ENCODE results near the gene IGF2.

DNA sequence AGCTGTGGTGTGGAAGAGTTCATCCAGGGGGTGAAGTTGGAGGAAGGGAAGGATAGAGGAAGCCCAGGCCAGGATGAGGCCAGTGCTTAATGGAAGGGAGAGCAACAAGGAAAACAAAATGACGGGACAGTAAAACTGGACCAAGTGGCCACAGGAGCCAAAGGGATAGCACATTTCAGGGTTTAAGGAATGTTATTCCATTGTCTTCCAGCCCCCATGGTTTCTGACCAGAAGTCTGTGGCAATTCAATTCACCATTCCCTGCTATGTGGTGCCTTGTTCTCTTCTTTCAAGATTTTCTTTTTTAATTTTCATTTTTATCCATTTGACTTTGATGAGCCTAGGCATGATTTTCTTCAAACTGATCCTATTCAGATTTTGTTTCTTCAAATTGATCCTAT, 22.5 kb downstream of the IGF2 start:
- no peak for TF ChIP-seq EP300 (IDR thresholded peaks at IDR 0.05; ENCODE audit: borderline replicate concordance in 1 of 2, control insufficient read depth in 1 of 2, low read depth in 2 of 2, low read length in 2 of 2)
- TF ChIP-seq, protein P1, sequence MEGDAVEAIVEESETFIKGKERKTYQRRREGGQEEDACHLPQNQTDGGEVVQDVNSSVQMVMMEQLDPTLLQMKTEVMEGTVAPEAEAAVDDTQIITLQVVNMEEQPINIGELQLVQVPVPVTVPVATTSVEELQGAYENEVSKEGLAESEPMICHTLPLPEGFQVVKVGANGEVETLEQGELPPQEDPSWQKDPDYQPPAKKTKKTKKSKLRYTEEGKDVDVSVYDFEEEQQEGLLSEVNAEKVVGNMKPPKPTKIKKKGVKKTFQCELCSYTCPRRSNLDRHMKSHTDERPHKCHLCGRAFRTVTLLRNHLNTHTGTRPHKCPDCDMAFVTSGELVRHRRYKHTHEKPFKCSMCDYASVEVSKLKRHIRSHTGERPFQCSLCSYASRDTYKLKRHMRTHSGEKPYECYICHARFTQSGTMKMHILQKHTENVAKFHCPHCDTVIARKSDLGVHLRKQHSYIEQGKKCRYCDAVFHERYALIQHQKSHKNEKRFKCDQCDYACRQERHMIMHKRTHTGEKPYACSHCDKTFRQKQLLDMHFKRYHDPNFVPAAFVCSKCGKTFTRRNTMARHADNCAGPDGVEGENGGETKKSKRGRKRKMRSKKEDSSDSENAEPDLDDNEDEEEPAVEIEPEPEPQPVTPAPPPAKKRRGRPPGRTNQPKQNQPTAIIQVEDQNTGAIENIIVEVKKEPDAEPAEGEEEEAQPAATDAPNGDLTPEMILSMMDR (IDR thresholded peaks at IDR 0.05 in 2 of 3, conservative IDR thresholded peaks at IDR 0.05 in 1 of 3; ENCODE audit: control insufficient read depth in 2 of 3, extremely low read depth in 1 of 3, insufficient read depth in 1 of 3, low read depth in 3 of 3, low read length in 3 of 3), result no peak
- no peak for TF ChIP-seq FOXK2 (IDR thresholded peaks at IDR 0.05)
- TF ChIP-seq, protein P2, sequence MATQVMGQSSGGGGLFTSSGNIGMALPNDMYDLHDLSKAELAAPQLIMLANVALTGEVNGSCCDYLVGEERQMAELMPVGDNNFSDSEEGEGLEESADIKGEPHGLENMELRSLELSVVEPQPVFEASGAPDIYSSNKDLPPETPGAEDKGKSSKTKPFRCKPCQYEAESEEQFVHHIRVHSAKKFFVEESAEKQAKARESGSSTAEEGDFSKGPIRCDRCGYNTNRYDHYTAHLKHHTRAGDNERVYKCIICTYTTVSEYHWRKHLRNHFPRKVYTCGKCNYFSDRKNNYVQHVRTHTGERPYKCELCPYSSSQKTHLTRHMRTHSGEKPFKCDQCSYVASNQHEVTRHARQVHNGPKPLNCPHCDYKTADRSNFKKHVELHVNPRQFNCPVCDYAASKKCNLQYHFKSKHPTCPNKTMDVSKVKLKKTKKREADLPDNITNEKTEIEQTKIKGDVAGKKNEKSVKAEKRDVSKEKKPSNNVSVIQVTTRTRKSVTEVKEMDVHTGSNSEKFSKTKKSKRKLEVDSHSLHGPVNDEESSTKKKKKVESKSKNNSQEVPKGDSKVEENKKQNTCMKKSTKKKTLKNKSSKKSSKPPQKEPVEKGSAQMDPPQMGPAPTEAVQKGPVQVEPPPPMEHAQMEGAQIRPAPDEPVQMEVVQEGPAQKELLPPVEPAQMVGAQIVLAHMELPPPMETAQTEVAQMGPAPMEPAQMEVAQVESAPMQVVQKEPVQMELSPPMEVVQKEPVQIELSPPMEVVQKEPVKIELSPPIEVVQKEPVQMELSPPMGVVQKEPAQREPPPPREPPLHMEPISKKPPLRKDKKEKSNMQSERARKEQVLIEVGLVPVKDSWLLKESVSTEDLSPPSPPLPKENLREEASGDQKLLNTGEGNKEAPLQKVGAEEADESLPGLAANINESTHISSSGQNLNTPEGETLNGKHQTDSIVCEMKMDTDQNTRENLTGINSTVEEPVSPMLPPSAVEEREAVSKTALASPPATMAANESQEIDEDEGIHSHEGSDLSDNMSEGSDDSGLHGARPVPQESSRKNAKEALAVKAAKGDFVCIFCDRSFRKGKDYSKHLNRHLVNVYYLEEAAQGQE (IDR thresholded peaks at IDR 0.05; ENCODE audit: low read depth, low read length), result no peak
- TF ChIP-seq, protein P3, sequence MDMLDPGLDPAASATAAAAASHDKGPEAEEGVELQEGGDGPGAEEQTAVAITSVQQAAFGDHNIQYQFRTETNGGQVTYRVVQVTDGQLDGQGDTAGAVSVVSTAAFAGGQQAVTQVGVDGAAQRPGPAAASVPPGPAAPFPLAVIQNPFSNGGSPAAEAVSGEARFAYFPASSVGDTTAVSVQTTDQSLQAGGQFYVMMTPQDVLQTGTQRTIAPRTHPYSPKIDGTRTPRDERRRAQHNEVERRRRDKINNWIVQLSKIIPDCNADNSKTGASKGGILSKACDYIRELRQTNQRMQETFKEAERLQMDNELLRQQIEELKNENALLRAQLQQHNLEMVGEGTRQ (IDR thresholded peaks at IDR 0.05; ENCODE audit: borderline replicate concordance, low read depth, low read length), result no peak
- no peak for TF ChIP-seq CHD2 (IDR thresholded peaks at IDR 0.05; ENCODE audit: borderline replicate concordance, low read depth, low read length)
- TF ChIP-seq CEBPB (IDR thresholded peaks at IDR 0.05; ENCODE audit: borderline replicate concordance in 1 of 2, low read depth in 2 of 2, low read length in 2 of 2), result no peak
- TF ChIP-seq ZZZ3 (IDR thresholded peaks at IDR 0.05; ENCODE audit: control insufficient read depth, insufficient read length, low read depth), result no peak
- no peak for TF ChIP-seq EED (IDR thresholded peaks at IDR 0.05; ENCODE audit: low read depth)
- no peak for TF ChIP-seq EGR1 (IDR thresholded peaks at IDR 0.05; ENCODE audit: borderline replicate concordance in 1 of 2, low read depth in 2 of 2, low read length in 2 of 2)
- TF ChIP-seq BCL11A (IDR thresholded peaks at IDR 0.05; ENCODE audit: low read depth, low read length), result no peak
- TF ChIP-seq POLR2AphosphoS2 (IDR thresholded peaks at IDR 0.05; ENCODE audit: low read depth, low read length), result no peak

All from GM12878 (cell line).